GM13976 (cell line): ENCODE data around the gene NOS3.

Source experiments
- DNase-seq: peaks from one replicate; pipeline ENCODE4 v3.0.0; 2012; ENCODE audit warnings: low spot score
- CTCF ChIP-seq: IDR thresholded peaks from 2 replicates; pipeline ENCODE4 v1.5.1; 2012; ENCODE audit warnings: borderline replicate concordance, mild to moderate bottlenecking; ENCODE audit not compliant: insufficient read depth; ENCODE audit errors: extremely low read depth, missing control alignments, control extremely low read depth
- in situ Hi-C: fragments of 300-500 bp; cut with MboI; formaldehyde crosslinking; loops from one replicate; pipeline ENCODE4 v1.12.0; 2022; ENCODE audit warnings: low sequenced_read_pairs, mixed read lengths, inconsistent platforms; ENCODE audit not compliant: unreplicated experiment

Gene NOS3

GRCh38 chr7:150986556-150986955 lies 4.3 kb upstream of the NOS3 start:
- in situ Hi-C loops, result loop anchor here (10.0 kb wide), 1 partner anchor 212 kb away; no protein-coding TSS in a partner anchor
- DNase-seq, result no peak
- no peak for TF ChIP-seq CTCF

- in situ Hi-C loops, result loop anchor here (10.0 kb wide), 1 partner anchor 214 kb away; no protein-coding TSS in a partner anchor
- DNase-seq, result peak; percentile 85
- peak; percentile 88 for TF ChIP-seq CTCF
Measured at GRCh38 chr7:150988230-150989226, 2.3 kb upstream of the NOS3 start.

- in situ Hi-C loops, result loop anchor here (10.0 kb wide), 1 partner anchor 215 kb away; no protein-coding TSS in a partner anchor
- TF ChIP-seq CTCF, result no peak
- no peak for DNase-seq
Measured at GRCh38 chr7:150989456-150989855, 1.4 kb upstream of the NOS3 start.

- DNase-seq, result no peak
- in situ Hi-C loops, result no loop called here
- TF ChIP-seq CTCF, result no peak
Measured at GRCh38 chr7:150992051-150992640, 1.3 kb downstream of the NOS3 start.

GRCh38 chr7:150992833-150993302 lies 2.1 kb downstream of the NOS3 start:
- no peak for DNase-seq
- in situ Hi-C loops, result no loop called here
- no peak for TF ChIP-seq CTCF

GRCh38 chr7:150993511-150993910 lies 2.7 kb downstream of the NOS3 start:
- in situ Hi-C loops, result no loop called here

More at GRCh38 chr7:150993511-150993910, 2.7 kb downstream of the NOS3 start:
- DNase-seq, result no peak
- TF ChIP-seq CTCF, result no peak
